Upper lobe of right lung (tissue), 1 donor: Measurements from ENCODE around the gene CECR2. TPM values are rescaled to one million over a fixed set of nuclear protein-coding genes. Genes with fewer than 3 reads are reported as not detected.

Source experiments
- ATAC-seq: fragments of 200-7000 bp; cut with Tn5 transposase; one replicate; pipeline ENCODE4 v1.9.1; 2020; ENCODE audit warnings: mild to moderate bottlenecking, moderate library complexity
- DNase-seq: peaks from one replicate; pipeline ENCODE4 v3.0.0-alpha.2; 2020
- H3K27ac ChIP-seq: fragments of 200-600 bp; one replicate; pipeline ENCODE4 v1.8.0; 2022
- H3K27me3 ChIP-seq: fragments of 200-600 bp; one replicate; pipeline ENCODE4 v1.8.0; 2022; ENCODE audit warnings: mild to moderate bottlenecking
- H3K36me3 ChIP-seq: fragments of 200-600 bp; one replicate; pipeline ENCODE4 v1.8.0; 2022
- H3K4me1 ChIP-seq: fragments of 200-600 bp; one replicate; pipeline ENCODE4 v1.8.0; 2022
- H3K4me3 ChIP-seq: fragments of 200-600 bp; one replicate; pipeline ENCODE4 v1.8.0; 2022; ENCODE audit warnings: mild to moderate bottlenecking
- H3K9me3 ChIP-seq: fragments of 200-600 bp; one replicate; pipeline ENCODE4 v1.8.0; 2022
- intact Hi-C: fragments of 100-400 bp; cut with DNase I; formaldehyde crosslinking; loops from one replicate; pipeline ENCODE4 v1.11.0; 2022
- long read RNA-seq: library from polyadenylated mRNA; unstranded; transcript quantifications from one replicate; pipeline ENCODE4 v2.0.0, GENCODE V29; 2021
- total RNA-seq: library from RNA; stranded (reverse); fragmentation: NEBNext Ultra II Directional; extraction: Animal tissue kit (Norgen Biotek cat#: 25700); gene quantifications from one replicate; pipeline ENCODE4 v1.2.1, GENCODE V29; 2021
- TF ChIP-seq, protein P1 (sequence below): fragments of 200-600 bp; IDR thresholded peaks from one replicate; pipeline ENCODE4 v1.8.0; 2022; ENCODE audit warnings: antibody characterized with exemption
- donor health status: DM: no; HTN: yes; CAD: no; lungs with severe emphysema.

Gene CECR2
- total RNA-seq, result 7.2 TPM
- long read RNA-seq, result 0 reads

DNA sequence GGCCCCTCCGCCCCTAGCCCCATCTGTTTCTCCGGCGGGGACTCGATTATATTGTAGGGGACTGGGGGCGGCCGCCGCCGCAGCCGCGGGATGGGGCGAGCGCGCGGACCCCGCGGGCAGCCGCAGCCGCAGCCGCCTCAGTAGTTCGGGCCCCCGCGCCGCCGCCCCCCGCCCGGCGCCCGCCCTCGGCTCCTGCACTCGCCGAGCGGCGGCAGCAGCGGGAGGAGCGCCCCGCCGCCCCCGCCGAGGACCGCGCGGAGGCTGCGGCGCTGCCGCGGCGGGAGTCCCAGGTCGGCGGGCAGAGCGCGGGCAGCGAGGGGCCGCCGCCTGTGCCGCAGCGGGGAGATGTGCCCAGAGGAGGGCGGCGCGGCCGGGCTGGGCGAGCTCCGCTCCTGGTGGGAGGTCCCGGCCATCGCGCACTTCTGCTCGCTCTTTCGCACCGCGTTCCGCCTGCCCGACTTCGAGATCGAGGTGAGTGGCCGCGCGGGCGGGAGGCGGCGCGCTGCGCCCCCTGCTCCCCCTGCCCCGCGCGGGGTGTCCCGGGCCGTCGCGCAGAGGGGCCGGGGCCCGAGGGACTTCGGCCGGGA is at the start of gene CECR2:
Gene CECR2 (plus strand): TSS at position 22 of the 587 bp plus-strand sequence. CDS start 324 bp downstream, at position 346.
- no peaks in the 10 kb centered on the region for H3K9me3 ChIP-seq
- H3K4me3 ChIP-seq, result peak within 1 kb of the TSS; percentile 61
- peak; percentile 82 for DNase-seq
- H3K36me3 ChIP-seq, result no peaks in the 10 kb centered on the region
- H3K4me1 ChIP-seq, result peaks cover 3% of the 10 kb centered on the region
- peak within 1 kb of the TSS; percentile 80 for H3K27ac ChIP-seq
- peak; percentile 61 for ATAC-seq
- peaks cover 44% of the 10 kb centered on the region for H3K27me3 ChIP-seq
- TF ChIP-seq, protein P1, sequence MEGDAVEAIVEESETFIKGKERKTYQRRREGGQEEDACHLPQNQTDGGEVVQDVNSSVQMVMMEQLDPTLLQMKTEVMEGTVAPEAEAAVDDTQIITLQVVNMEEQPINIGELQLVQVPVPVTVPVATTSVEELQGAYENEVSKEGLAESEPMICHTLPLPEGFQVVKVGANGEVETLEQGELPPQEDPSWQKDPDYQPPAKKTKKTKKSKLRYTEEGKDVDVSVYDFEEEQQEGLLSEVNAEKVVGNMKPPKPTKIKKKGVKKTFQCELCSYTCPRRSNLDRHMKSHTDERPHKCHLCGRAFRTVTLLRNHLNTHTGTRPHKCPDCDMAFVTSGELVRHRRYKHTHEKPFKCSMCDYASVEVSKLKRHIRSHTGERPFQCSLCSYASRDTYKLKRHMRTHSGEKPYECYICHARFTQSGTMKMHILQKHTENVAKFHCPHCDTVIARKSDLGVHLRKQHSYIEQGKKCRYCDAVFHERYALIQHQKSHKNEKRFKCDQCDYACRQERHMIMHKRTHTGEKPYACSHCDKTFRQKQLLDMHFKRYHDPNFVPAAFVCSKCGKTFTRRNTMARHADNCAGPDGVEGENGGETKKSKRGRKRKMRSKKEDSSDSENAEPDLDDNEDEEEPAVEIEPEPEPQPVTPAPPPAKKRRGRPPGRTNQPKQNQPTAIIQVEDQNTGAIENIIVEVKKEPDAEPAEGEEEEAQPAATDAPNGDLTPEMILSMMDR, result no peak
- intact Hi-C loops, result no loop called here

GRCh38 chr22:17319546-17319945 is 49.7 kb upstream of the CECR2 start:
- DNase-seq, result no peak
- no peak overlapping the region for H3K27ac ChIP-seq
- no peaks in the 10 kb centered on the region for H3K4me1 ChIP-seq
- no peaks in the 10 kb centered on the region for H3K9me3 ChIP-seq
- ATAC-seq, result no peak
- intact Hi-C loops, result no loop called here
- TF ChIP-seq, protein P1, result no peak
- no peak overlapping the region for H3K4me3 ChIP-seq
- H3K27me3 ChIP-seq, result no peaks in the 10 kb centered on the region
- H3K36me3 ChIP-seq, result no peaks in the 10 kb centered on the region

GRCh38 chr22:17322511-17322910 is 46.7 kb upstream of the CECR2 start:
- Histone ChIP-seq H3K4me1 (no peaks in the 10 kb centered on the region), H3K36me3 (no peaks in the 10 kb centered on the region), H3K27me3 (no peaks in the 10 kb centered on the region), H3K27ac (no peak overlapping the region), H3K9me3 (no peaks in the 10 kb centered on the region), H3K4me3 (no peak overlapping the region)
- no peak for ATAC-seq
- TF ChIP-seq, protein P1, result no peak
- intact Hi-C loops, result no loop called here
- DNase-seq, result no peak

- TF ChIP-seq, protein P1, result no peak
- H3K4me3 ChIP-seq, result no peak overlapping the region
- H3K27me3 ChIP-seq, result no peaks in the 10 kb centered on the region
- H3K9me3 ChIP-seq, result no peaks in the 10 kb centered on the region
- DNase-seq (no peak), ATAC-seq (no peak)
- H3K36me3 ChIP-seq, result no peaks in the 10 kb centered on the region
- intact Hi-C loops, result no loop called here
- no peaks in the 10 kb centered on the region for H3K4me1 ChIP-seq
- no peak overlapping the region for H3K27ac ChIP-seq
Observed at GRCh38 chr22:17331690-17332089, 37.6 kb upstream of the CECR2 start.

GRCh38 chr22:17332109-17332800 is 37.0 kb upstream of the CECR2 start:
- intact Hi-C loops, result no loop called here
- ATAC-seq, result no peak
- Histone ChIP-seq H3K4me3 (no peak overlapping the region), H3K4me1 (no peaks in the 10 kb centered on the region), H3K27me3 (no peaks in the 10 kb centered on the region), H3K27ac (no peak overlapping the region), H3K36me3 (no peaks in the 10 kb centered on the region), H3K9me3 (no peaks in the 10 kb centered on the region)
- TF ChIP-seq, protein P1, result no peak
- DNase-seq, result no peak
